Hindlimb muscle (tissue), 1 donor: ENCODE results near the gene AEN. TPM values are rescaled to one million over a fixed set of nuclear protein-coding genes. Genes with fewer than 3 reads are reported as not detected.
A peak's percentile ranks its signal among the peaks of the same experiment; 100 is the strongest.

Source experiments
- DNase-seq: peaks from one replicate; pipeline ENCODE4 v3.0.0-alpha.2; 2013
- polyA plus RNA-seq: library from polyadenylated mRNA; unstranded; fragments of 120-200 nt; gene quantifications from one replicate; pipeline ENCODE4 v1.2.1, GENCODE V29; 2013; ENCODE audit not compliant: insufficient read length

The AEN gene
- polyA plus RNA-seq: 4.7 TPM

- peak; percentile 97 for DNase-seq
Observed at GRCh38 chr15:88620995-88621772, at the start of gene AEN. TSS of gene AEN (plus strand) at chr15:88621340. CDS start at chr15:88626210, 4,870 bp downstream.

- DNase-seq: no peak
Observed at GRCh38 chr15:88571852-88572259, 49.3 kb upstream of the AEN start.

GRCh38 chr15:88574077-88574476 is 47.1 kb upstream of the AEN start:
- no peak for DNase-seq

GRCh38 chr15:88574655-88575054 is 46.5 kb upstream of the AEN start:
- no peak for DNase-seq

- DNase-seq: no peak
Observed at GRCh38 chr15:88579322-88579721, 41.8 kb upstream of the AEN start.

- no peak for DNase-seq
Observed at GRCh38 chr15:88580532-88580931, 40.6 kb upstream of the AEN start.

GRCh38 chr15:88586401-88587162 is 34.6 kb upstream of the AEN start:
- DNase-seq: no peak

- DNase-seq: no peak
Observed at GRCh38 chr15:88590759-88591158, 30.4 kb upstream of the AEN start.

- DNase-seq: no peak
Observed at GRCh38 chr15:88591384-88591783, 29.8 kb upstream of the AEN start.

- DNase-seq: no peak
Observed at GRCh38 chr15:88603885-88604284, 17.3 kb upstream of the AEN start.

GRCh38 chr15:88604381-88605188 is 16.6 kb upstream of the AEN start:
- DNase-seq: no peak

- peak; percentile 59 for DNase-seq
Observed at GRCh38 chr15:88605189-88606069, 15.7 kb upstream of the AEN start.

- DNase-seq: no peak
Observed at GRCh38 chr15:88606070-88606794, 14.9 kb upstream of the AEN start.

- no peak for DNase-seq
Observed at GRCh38 chr15:88607951-88608350, 13.2 kb upstream of the AEN start.

- DNase-seq: no peak
Observed at GRCh38 chr15:88608607-88609181, 12.4 kb upstream of the AEN start.

- DNase-seq: no peak
Observed at GRCh38 chr15:88609344-88610090, 11.6 kb upstream of the AEN start.

GRCh38 chr15:88610701-88611231 is 10.4 kb upstream of the AEN start:
- DNase-seq: no peak

GRCh38 chr15:88612186-88612796 is 8.8 kb upstream of the AEN start:
- DNase-seq: no peak
